Femur (tissue), 1 donor: ENCODE results near the gene PPP2R2C.

Experiments
- DNase-seq: peaks from one replicate; pipeline ENCODE4 v3.0.0-alpha.2; 2017

Gene PPP2R2C

DNA sequence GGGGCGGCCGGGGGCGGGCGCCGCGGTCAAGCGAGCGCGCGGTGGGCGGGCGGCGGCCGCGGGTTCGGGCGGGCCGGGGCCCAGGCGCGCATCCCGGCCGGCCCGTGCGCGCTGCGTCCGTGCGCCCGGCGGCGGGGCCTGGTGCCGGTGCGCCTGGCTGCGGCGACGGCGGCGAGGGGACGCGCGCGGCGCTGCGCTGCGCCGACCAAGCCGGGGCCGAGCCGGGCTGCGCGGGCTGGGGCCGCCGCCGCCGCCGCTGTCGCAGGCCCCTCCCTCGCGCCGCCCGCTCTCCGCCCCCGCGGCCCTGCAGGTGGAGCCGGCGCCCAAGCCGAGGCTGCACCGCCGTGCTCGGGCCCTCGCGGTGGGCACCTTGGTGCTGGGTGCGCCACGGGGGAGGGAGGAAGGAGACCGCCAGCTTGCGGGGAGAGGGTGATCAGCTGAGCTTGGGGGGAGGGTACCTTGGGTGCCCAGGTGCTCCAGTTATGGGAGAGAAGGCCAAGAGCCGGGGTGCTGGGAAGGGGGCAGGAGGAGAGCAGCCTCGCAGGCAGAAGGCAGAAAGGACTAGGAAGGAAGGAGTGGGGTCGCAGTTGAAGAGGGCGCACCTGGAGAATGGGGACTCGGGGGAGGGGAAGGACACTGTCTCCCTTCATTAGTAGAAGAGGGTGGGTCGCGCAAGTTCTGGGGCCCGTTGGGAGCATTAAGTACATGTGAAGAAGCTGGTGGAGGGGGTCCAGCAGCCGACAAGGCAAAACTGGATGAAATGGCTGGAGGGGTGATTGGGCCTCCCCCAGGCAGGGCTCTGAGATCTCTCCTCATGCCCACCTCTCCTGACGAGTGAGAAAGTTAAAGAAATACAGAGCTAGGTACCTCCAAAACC is at the start of gene PPP2R2C:
PPP2R2C (minus strand) TSS at position 228 of the 877 bp plus-strand sequence. CDS start 385 bp downstream, outside the sequence.
- no peak for DNase-seq

DNA sequence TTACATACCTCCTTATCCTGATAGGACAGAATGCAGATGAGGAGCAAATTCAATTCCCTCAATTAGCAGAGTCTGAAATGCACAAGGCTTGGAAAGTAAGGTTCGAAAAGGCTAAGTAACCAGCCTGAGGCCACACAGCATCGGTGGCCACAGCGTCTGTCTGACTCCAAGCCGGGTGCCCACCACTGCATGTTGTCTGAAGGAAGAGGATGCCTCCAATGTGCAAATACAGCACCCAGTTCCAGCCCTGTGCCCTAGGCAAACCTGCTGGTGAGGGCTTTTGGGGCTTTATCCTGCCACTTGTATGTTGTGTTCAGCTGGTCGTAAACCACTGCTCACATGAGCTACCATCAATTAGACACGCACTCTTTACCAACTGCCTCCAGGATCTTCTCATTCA is 48.6 kb upstream of the PPP2R2C start:
- no peak for DNase-seq

DNA sequence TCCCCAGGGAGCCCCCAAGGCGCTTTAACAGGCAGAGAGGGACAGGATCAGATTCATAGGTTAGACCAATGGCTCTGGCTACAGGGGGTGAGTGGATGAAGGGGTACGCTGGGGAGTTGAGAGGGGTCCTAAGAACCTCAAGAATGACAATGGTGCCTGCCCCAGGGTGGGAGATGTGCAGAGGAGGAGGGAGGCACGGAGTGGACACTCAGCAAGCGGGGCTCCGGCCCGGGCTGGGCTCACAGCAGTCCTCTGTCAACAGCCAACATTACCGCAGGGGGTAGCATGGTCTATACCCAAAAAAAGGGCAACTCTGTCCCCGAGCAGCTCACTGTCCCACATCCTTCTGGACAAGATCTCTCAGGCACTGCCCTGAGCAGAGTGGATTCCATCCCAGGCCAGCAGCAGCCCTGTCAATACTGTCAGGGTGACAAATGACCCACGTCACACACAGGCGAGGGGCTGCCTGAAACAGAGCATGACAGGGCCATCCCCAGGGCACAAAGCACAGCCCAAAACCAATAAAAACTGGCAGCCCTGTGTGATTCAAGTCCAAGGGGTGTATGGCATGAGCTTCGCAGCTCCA is 47.7 kb upstream of the PPP2R2C start:
- no peak for DNase-seq

DNA sequence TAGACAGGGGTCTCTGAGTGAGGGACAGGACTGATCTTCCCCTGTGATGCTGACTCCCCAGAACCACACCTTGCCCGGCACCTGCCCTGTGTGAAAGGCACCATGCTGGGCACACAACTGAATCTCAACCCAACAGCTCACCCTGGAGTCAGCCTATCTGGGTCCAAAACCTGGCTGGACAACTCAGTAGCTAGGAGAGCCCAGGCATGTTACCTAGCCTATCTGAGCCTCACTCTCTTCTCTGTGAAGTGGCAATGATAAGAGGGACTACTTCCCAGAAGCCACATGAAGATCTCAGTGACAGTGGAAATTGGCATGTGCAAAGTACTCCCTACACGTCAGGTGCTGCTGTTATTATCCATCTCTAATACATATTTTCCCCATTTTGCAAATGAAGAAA is 44.8 kb upstream of the PPP2R2C start:
- no peak for DNase-seq

DNA sequence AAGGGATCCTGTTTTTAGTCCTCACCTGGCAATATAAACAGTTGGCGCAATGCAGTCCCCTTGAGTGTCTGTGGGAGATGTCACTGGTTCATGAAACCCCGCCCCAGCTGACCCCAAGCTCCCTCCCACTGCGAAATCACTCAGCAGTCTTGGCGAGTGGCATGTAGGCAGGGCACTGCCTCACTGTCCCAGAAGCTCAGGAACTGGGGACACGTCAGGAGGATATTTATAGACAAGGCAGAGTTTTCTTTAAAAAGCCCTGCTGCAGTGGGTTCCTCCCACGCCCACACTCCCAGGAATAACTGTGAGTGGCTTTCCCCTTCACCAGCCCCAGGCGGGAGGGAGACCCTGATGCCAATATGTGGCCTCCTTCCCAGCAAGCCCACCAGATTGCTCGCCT is 44.3 kb upstream of the PPP2R2C start:
- DNase-seq = no peak

DNA sequence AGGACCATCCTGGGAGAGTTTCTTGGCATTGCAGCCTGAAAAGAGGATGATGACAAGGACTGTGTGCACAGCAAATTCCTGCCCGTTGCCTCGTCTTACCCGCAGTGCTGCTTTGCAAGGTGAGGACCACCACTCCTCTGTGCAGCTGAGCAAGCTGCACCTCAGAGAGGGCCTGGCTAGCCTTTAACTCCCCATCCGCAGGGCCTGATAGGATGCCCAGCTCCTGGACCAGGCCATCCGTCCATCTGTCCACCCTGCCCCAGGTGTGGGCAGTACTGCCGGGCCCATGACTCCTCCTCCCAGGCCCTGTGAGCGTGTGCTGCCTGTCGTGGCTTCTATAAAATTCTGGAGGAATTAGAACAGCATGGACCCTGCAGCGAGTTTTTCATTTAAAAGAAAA is 43.9 kb upstream of the PPP2R2C start:
- DNase-seq = no peak

DNA sequence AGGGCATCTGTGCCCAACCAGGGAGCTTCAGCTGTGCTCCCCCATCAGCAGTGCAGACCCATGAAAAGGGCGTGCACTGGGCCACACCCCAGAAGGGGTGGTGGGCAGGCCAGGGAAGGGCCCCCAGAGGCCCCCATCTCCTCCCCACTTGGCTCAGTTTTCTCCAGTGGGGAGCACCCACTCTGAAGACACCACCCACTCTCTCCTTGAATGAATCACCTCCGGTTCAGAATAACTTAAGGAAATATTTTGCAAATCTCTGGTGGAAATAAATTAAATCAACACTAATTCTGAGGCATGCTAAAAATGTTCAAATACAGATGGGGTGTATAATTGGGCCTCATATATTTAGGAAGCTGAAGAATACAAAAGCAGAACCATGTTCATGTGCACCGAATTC is 41.3 kb upstream of the PPP2R2C start:
- DNase-seq = no peak

DNA sequence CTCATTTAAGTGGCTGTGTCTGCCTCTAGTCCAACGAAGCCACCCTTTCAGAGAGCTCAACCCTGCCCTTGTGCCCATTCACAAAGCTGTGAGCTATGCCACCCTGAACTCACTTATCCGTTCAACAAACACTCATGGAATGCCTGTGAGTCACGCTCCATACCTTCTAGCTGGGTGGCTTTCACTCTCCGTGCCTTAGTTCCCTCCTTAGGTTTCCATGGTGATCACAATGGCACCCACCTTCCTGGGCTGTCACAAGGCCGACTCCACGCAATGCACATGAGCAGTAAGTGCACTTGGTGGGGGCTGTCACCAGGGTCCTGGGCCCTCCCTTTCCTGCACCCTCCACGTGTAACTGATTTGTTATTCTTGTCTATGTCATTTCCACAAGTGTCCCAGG is 37.2 kb upstream of the PPP2R2C start:
- DNase-seq = no peak

DNA sequence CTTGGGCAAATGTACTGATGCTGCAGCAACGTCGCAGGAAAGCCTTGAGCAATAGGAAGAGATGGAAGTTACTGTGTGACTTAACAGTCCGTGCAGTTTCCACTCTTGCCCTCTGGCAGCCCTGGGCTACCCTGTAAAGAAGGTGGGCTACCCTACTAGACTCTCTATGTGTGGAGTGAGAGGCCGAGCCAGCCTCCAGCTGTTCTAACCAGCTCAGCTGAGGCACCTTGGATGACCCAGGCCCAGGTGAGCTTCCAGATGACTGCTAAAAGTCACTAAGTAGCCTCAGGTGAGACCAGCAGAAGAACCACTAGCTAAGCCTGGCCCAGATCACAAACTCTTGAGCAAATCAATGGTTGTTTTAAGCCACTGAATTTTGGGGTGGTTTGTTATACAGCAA is 34.9 kb upstream of the PPP2R2C start:
- no peak for DNase-seq

DNA sequence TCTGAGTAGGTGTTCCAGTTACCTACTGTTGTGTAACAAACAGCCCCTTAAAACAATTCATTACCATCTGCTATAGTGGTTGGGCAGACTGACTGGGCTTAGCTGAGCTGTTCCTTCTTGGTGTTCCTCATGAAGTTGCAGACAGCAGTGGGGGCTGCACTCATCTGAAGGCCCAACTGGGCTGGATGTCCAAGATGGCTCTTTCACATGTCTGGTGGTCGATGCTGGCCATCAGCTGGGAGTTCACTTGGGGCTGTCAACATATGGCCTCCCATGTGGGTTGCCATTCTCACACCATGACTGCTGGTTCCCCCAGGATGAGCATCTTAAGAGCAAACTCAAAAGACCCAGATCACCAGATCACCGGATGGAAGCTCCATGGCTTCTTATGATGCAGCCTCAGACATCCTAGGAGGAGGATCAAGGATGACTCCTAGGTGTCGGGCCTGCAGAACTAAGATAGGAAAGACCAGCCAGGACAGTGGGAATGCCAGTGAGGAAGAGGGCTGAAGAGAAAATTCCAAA is 34.3 kb upstream of the PPP2R2C start:
- no peak for DNase-seq

DNA sequence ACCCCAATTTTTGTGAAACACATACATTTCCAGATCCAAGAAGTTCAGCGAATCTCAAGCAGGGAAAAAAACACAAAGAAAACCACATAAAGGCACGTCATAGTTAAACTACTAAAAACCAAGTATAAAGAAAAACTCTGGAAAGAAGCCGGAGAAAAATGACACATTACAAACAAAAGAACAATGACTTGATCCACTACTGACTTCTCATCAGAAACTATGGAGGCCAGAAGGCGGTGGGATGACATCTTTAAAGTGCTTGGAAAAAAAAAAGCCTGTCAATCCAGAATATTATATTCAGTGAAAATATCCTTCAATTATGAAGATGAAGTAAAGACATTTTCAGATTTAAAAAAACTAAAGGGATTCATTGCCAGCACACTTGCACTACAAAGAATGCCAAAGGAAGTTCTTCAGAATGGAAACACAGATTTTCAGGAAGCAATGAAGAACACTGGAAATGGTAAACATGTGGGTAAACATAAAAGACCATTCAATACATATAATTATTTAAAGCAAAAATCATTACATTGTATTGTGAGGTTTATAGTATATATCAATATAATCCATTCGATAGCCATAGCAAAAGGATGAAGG is 32.6 kb upstream of the PPP2R2C start:
- DNase-seq = no peak

DNA sequence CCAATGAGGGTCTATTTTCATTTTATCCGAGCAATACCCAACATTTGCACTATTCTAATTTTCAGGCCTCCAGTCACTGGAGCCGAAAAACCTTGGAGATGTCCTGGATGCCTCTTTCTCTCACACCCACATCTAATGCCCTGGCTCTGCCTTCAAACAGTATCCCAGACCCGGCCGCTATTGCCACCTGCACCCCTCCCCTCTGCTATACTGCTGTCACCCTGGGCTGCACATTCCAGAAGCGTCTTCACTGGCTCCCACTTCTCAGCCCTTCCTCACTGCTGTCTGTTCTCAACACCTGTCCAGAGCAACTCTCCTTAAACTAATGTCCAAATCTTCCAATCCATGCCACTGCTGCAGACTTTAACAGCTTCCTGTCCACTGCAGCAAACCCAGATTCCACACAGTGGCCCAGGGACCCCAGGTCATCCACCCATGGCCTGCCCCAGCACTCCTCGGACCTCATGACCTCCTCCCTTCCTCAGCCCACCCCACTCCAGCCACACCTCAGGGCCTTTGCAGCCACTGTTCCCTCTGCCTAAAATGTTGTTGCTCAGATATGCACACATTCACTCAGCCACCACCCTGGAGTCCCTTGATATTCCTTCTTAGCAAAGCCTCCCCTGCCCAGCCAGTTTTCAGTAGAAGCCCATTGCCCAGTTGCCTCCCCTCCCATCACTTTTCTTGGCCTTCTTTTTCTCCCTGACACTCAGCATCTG is 30.5 kb upstream of the PPP2R2C start:
- no peak for DNase-seq

DNA sequence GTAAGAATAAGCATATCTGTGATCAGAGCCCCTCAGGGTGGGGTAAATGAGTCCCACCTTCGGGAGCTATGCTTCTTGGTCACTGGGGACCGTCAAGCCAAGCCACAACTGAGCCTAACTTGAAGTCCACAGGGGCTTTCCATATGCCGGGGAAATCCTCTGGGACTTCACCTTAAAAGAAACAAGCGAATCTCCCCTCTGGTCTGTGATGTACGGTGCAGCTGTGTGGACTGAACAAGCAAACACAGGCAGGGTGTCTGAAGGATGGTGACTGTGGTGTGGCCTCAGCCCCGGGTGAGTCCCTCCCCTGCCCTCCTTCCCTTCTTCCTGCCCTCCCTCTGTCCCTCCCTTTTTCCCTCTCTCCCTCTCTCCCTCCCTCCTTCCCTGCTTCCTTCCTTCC is 29.7 kb upstream of the PPP2R2C start:
- no peak for DNase-seq

DNA sequence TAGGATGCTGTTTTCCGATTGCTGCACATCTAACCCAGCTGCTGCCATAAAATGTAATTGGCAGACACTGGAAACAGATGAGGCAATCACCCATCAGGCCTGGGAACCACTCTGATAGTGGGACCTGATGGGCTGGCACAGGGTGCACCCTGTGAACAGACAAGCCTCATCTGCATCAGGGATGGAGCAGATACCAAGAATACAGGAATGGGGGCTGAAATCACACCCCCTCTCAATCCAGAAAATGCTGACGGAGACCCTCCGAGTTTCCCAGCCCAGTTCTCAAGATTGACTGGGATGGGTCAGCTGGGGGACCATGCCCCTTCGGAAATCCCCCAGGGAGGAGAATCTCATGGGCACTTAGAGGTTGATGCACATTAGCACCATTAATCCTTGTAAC is 28.8 kb upstream of the PPP2R2C start:
- DNase-seq = no peak

DNA sequence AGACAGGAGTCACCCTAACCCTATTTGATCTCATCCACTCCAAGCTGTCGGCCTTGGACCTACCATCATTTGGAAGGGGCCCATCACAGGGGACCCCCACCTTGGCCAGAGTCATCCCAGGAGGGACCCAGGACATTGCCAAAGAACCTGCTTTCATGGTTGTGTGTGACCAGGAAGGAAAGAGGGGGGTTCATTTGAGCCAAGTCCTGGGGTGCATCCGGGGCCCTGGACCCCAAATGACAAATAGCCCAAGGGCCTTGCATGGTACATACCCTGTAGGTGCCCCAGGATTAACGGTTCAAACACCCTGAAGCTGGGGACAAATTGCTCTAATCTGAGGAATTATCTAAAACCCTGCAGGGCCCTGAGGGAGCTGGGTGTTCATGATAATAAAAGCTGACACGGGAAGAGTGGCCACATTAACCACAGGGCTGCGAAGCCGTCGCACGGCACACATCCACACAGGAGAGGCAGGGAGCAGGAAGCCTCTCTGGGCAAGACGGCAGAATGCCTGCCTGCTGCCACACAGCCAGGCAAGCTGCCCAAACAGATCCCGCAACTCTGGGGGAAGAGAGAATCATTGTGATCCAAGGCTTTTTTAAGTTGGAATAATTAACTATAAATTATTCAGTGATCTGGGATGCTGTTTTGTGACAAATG is 28.2 kb upstream of the PPP2R2C start:
- DNase-seq = no peak

DNA sequence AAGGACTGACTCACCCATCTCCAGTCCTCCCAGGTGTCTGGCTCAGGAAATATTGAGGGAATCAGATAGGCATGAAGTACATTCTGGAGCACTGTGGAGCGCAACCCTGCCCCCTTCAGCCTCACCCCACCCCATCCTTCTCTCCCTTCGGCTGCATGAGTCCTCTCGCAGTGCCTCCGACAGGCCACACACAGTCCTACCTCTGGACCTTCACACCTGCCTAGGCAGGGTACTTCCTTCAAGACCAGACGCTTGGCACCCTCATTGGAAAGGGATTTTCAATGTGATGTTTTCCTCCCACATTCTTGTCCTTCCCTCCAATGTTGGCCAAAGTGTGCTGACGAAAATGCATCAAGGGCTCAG is 26.8 kb upstream of the PPP2R2C start:
- no peak for DNase-seq

DNA sequence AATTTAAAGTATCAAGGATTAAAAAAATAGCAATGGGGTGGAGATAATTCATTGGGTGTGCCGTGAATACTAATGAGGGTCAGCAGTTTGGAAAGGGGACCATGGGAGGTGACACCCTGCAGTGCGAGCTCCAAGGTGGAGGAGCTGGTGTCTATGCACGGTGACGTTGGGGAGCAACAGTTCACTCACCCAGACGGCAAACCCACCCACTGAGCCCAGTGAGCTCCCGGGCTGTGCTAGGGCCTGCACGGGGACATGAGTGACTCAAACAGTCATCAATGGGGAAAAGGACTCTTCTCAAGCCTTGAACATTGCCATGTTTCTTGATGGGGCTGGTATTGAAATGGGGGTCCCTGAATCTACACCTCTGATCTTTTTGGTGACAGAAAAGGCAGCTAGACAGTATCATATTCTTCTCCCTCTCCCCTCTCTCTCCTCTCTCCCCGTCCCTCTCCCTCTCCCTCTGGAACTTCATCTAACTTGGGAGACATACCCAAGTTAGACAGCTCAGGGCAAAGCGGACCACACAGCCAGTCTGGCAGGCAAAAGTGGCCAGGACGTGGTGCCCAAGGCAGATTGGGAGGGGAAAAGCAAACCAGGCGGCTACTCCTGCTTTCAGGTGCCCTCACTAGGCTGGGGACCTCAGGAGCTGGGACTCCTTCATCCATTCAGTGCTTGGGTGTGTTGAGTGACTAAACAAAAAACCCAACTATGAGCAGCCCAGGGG is 26.3 kb upstream of the PPP2R2C start:
- DNase-seq = no peak

DNA sequence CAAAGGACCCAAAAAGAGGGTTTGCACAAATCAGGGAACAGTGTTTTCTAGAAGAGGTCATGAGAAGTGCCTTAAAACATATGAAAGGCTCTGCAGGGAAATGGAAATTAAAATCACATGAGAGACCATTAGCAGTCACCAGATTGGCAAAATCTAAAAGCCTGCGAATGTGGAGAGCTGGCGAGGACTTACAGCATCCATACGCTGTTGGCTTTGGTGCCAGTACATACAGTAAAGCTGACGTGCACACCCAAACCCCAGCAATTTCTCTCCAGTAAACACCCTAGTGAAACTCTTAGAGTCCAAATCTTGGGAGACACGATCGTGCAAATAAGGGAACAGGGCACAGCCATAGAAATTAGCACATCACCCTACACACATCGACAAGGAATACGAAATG is 25.4 kb upstream of the PPP2R2C start:
- no peak for DNase-seq

DNA sequence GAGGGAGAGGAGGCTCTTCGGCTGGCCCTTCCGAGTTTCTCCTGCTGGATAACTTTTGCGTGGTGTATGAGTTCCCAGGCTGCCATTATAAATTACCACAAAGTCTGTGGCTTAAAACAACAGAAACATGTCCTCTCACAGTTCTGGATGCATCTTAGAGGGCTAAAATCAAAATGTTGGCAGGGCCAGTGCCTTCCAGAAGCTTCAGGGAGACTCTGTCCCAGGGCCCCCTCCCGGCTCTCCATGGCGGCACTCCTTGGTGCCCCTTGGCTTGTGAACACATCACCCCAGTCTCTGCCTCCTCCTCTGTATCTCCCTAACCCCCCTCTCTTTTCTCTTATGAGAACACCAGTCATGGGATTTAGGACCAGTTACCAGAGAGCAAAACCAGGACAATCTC is 23.3 kb upstream of the PPP2R2C start:
- no peak for DNase-seq

DNA sequence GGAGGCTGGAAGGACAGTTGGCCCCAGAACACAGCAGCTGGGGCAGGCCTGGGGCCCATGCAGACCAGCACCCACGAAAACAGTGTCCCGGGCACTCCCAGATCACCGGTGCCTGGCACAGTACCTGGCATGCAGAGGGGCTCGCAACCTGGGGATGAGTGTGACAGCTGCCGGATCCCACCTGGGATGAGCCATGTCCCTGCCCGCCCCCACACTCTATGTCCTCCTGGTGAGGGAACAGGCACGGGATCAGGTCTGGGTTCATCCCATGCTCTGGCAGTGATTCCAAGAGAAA is 22.8 kb upstream of the PPP2R2C start:
- DNase-seq = no peak

DNA sequence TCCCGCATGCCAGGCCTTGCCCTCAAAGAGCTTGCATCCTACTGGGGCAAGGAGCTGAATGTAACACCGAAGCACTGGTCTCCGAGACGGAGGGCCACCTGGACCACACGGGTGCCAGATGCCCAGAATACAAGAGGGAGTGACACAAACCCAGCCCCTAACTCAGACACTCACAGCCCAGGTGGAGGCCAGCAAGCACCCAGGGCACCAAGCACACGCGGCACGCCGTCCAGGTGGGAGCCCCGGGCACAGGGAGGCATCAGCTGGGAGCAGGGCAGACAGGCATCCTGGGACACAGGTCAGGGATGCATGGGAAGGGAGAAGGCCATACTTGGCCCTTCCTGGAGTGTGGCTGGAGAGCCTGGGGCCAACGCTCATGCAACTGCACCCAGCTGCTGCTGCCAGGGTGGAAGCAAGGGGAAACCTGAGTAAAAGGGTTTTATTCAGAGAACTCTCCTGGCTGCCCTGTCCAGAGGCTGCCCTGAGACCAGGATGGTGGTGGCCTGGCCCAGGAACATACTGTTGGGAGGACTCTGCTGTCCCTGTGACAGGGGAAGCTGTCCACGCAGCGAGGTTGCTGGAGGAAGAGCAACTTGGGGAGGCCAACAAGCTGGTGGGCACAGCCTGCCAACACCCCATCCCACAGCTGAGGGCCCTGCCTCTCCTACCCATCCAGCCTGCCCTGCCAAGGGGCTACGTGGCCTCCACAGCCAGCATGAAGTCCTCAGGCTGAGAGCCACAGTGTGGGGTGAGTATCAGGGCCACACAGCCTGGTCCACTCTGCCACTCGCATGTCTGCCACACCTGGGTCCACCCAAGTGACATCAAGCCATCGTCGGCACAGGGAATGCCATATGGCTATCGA is 22.2 kb upstream of the PPP2R2C start:
- DNase-seq = no peak
